A549 treated with CORT108297 at 1 μM for 4 hours (cell line): Measurements from ENCODE around the gene CCDC179. TPM values are rescaled to one million over a fixed set of nuclear protein-coding genes. Genes with fewer than 3 reads are reported as not detected.

ENCODE experiments used
- total RNA-seq: library from RNA; stranded (reverse); fragments of 200-300 nt; extraction: Qiagen RNA extraction; gene quantifications from 5 replicates; pipeline ENCODE4 v1.2.3, GENCODE V29; 2022

The CCDC179 gene
- total RNA-seq = not detected in 5 replicates

GRCh38 chr11:22860241-22860640 is at the start of gene CCDC179:
Gene CCDC179 (minus strand): TSS chr11:22860474. CDS start chr11:22860421, 53 bp downstream.

GRCh38 chr11:22829231-22830081 is 30.8 kb downstream of the CCDC179 start, which contains the start of gene SVIP:
Gene SVIP (minus strand): TSS chr11:22829801. CDS start chr11:22829748, 53 bp downstream.

Other genes starting within 250 kb of the CCDC179 start
- 6.1 to 8.5 TPM (median 8.3 TPM) in 5 replicates for gene FANCF, start 234.7 kb downstream of the CCDC179 start, total RNA-seq
- gene GAS2, start 193.9 kb downstream of the CCDC179 start, total RNA-seq = 0.68 to 1.4 TPM (median 0.92 TPM) in 5 replicates
- gene SVIP, start 30.7 kb downstream of the CCDC179 start, total RNA-seq = 9.6 to 15.8 TPM (median 13.6 TPM) in 5 replicates